Measurements from ENCODE around the gene UBTD2.

The UBTD2 gene

DNA sequence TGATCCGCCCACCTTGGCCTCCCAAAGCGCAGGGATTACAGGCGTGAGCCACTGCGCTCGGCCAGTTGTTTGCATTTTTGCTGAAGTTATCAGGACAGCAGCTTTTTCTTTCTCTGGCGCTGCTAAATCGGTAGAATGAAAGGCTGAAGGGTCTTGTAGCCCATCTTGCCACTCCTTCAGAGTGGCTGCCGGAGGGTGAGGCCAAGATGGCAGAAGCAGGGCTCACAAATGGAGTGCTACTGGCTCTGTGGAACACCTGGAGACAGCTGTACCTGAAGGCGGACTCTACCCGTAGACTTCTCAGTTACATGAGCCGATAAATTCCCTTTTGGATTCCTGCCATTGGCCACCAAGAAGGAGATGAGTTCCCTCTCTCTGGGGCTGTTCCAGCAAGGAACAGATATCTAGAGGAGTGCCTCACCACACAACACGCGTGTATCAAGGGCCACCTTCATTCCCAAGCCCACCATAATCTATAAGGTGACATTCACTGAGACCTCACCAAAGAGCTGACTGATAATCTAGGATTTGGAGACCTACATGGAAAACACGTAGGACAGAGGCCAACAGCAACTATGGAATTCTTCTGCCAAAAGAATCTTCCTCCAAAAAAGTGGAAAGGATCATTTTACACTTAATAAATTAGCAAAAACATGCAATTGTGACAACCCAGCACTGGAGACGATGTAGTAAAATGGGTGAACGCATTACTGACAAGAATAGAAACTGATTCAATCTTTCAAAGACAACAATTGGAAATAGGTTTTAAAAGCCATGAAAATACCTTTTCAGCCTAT, 117.3 kb downstream of the UBTD2 start:
- no peak for DNase-seq

- no peak for DNase-seq
Measured at GRCh38 chr5:172165465-172165864, 118.1 kb downstream of the UBTD2 start.

DNA sequence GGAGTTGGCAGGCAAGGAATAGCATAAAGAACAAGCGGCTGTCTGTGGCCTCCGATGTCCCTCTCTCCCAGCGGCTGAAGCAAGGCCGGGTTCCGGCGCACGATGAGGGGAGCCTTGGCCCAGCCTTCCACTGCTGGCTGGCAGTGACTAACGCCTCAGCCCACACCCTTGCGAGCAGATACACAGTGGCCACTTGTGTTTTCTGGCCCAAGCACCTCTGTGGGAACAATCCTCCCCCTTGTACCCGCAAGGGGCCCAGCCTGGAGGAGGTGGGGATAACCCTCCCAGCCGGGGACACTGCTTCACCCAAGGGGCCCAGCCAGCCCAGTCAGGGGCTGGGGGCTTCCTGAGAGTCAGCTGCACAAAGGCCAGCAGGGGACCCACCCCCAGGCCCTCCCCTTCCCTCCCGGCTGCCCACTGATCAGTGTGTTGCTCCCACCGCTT, 118.8 kb downstream of the UBTD2 start:
- no peak for DNase-seq

- no peak for DNase-seq
Measured at GRCh38 chr5:172163346-172163745, 120.2 kb downstream of the UBTD2 start.

DNA sequence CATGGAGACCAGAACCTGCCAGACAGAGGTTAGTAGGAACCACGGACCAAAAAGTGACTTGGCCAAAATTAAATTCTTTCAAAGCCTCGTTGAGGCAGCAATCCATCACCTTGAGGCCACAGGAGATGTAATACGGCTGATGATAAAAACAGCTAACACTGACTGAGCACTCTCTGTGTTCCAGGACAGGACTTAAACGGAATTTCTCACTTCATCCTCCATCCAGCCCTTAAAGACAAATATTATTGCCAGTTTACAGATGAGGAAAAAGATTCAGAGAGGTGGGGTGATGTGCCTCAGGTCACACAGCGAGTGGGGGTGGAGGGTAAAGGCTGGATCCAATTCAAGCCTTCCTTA, 120.6 kb downstream of the UBTD2 start:
- DNase-seq = no peak

DNA sequence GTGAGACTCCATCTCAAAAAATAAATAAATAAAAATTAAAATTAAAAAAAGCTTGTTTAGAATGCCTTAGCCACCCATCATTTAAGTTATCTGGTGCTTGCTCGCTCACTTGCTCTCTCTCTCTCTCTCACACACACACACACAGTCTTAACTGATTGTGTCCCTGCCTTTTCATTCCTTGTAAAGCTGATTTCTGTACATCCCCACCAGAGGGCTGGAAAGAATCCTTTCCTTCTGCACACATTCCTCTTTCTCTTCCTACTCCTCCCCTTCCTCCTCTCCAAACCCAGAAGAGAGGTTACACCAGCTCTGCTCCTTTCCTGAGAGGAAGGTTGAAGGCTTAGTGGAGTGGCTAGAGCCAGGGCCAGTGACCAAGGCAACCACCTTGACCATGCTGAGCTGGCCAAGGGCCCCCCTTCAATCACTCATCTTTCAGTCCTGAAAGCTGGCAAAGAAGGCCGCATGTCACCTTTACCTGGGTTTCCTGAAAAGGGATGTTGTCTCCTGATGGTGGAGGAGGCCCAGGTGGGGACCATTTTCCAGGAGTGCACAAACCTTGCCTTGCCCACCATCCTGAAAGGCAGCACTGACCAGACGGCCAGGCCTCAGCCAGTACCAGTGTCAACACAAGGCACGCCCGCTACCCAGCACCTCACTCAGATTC, 121.1 kb downstream of the UBTD2 start:
- no peak for DNase-seq

GRCh38 chr5:172160506-172160905, 123.1 kb downstream of the UBTD2 start:
- no peak for DNase-seq
